Trophoblast cell (in vitro differentiated cells and primary cell): ENCODE measurements around the gene GLMP.
A peak's percentile ranks its signal among the peaks of the same experiment; 100 is the strongest.

Experiments used
- DNase-seq, 2 donors: peaks; one replicate each; pipeline ENCODE4 v3.0.0-alpha.2; 2016
- H2AFZ ChIP-seq: 2 replicates; pipeline ENCODE4 v1.6.1; 2013; ENCODE audit warnings: low read length, moderate library complexity, mild to moderate bottlenecking; ENCODE audit not compliant: insufficient read depth, poor library complexity
- H2AK5ac ChIP-seq: 2 replicates; pipeline ENCODE4 v1.6.1; 2013; ENCODE audit warnings: mild to moderate bottlenecking, low read length
- H2BK120ac ChIP-seq: 2 replicates; pipeline ENCODE4 v1.6.1; 2013; ENCODE audit warnings: low read length, mild to moderate bottlenecking, moderate library complexity; ENCODE audit not compliant: insufficient read depth, poor library complexity
- H2BK12ac ChIP-seq: 2 replicates; pipeline ENCODE4 v1.6.1; 2013; ENCODE audit warnings: mild to moderate bottlenecking, low read length, moderate library complexity
- H2BK5ac ChIP-seq: 2 replicates; pipeline ENCODE4 v1.6.1; 2013; ENCODE audit warnings: low read length, low read depth, moderate library complexity, mild to moderate bottlenecking; ENCODE audit not compliant: poor library complexity
- H3K14ac ChIP-seq: 2 replicates; pipeline ENCODE4 v1.6.1; 2013; ENCODE audit warnings: mild to moderate bottlenecking, low read length
- H3K18ac ChIP-seq: 2 replicates; pipeline ENCODE4 v1.6.1; 2013; ENCODE audit warnings: mild to moderate bottlenecking, low read length
- H3K23ac ChIP-seq: 2 replicates; pipeline ENCODE4 v1.6.1; 2013; ENCODE audit warnings: low read length
- H3K27ac ChIP-seq: 2 replicates; pipeline ENCODE4 v1.5.1; 2013; ENCODE audit warnings: low read depth, mild to moderate bottlenecking, inconsistent platforms, low read length, moderate library complexity
- H3K27me3 ChIP-seq: 2 replicates; pipeline ENCODE4 v1.6.1; 2013; ENCODE audit warnings: inconsistent platforms, mild to moderate bottlenecking, low read length, moderate library complexity; ENCODE audit not compliant: insufficient read depth
- H3K36me3 ChIP-seq, 2 experiments: 1 replicate in 1 of 2; 2 replicates in 1 of 2; pipeline ENCODE4 v1.6.1; 2013; ENCODE audit warnings: low read length in 2 of 2, mild to moderate bottlenecking in 2 of 2, moderate library complexity in 1 of 2; ENCODE audit not compliant: insufficient read depth in 2 of 2, control insufficient read depth in 1 of 2
- H3K4ac ChIP-seq: 2 replicates; pipeline ENCODE4 v1.6.1; 2013; ENCODE audit warnings: low read depth, mild to moderate bottlenecking, low read length, moderate library complexity
- H3K4me1 ChIP-seq, 2 experiments: 1 replicate in 1 of 2; 2 replicates in 1 of 2; pipeline ENCODE4 v1.6.1; 2013; ENCODE audit warnings: low read length in 2 of 2, mild to moderate bottlenecking in 2 of 2, moderate library complexity in 1 of 2; ENCODE audit not compliant: insufficient read depth in 2 of 2, control insufficient read depth in 1 of 2
- H3K4me2 ChIP-seq: 2 replicates; pipeline ENCODE4 v1.6.1; 2013; ENCODE audit warnings: inconsistent platforms, mild to moderate bottlenecking, low read length, moderate library complexity
- H3K4me3 ChIP-seq: 2 replicates; pipeline ENCODE4 v1.5.1; 2013; ENCODE audit warnings: mild to moderate bottlenecking, low read depth, low read length, inconsistent platforms
- H3K79me1 ChIP-seq: one replicate; pipeline ENCODE4 v1.6.1; 2013; ENCODE audit warnings: low read length
- H3K79me2 ChIP-seq: 2 replicates; pipeline ENCODE4 v1.6.1; 2013; ENCODE audit warnings: low read length, mild to moderate bottlenecking; ENCODE audit not compliant: control insufficient read depth, insufficient read depth, poor library complexity
- H3K9ac ChIP-seq: 2 replicates; pipeline ENCODE4 v1.6.1; 2013; ENCODE audit warnings: mild to moderate bottlenecking, low read length
- H3K9me3 ChIP-seq: 2 replicates; pipeline ENCODE4 v1.6.1; 2013; ENCODE audit warnings: low read depth, mild to moderate bottlenecking, control low read depth, inconsistent platforms, low read length; ENCODE audit not compliant: insufficient read depth
- H4K12ac ChIP-seq: 2 replicates; pipeline ENCODE4 v1.6.1; 2013; ENCODE audit warnings: low read depth, mild to moderate bottlenecking, low read length, moderate library complexity
- H4K8ac ChIP-seq: 2 replicates; pipeline ENCODE4 v1.6.1; 2013; ENCODE audit warnings: low read depth, mild to moderate bottlenecking, low read length, moderate library complexity
- H4K91ac ChIP-seq: one replicate; pipeline ENCODE4 v1.6.1; 2013; ENCODE audit warnings: low read depth, mild to moderate bottlenecking, low read length, moderate library complexity
- WGBS: extraction: QIAGEN DNeasy Blood & Tissue Kit; methylation state at CpG from one replicate; pipeline ENCODE4 v1.1.7; 2013; ENCODE audit warnings: missing lambda C conversion rate; ENCODE audit not compliant: insufficient read length, insufficient coverage; ENCODE audit errors: extremely low coverage; 5-methylcytosine and 5-hydroxymethylcytosine counted together

Gene GLMP

DNA sequence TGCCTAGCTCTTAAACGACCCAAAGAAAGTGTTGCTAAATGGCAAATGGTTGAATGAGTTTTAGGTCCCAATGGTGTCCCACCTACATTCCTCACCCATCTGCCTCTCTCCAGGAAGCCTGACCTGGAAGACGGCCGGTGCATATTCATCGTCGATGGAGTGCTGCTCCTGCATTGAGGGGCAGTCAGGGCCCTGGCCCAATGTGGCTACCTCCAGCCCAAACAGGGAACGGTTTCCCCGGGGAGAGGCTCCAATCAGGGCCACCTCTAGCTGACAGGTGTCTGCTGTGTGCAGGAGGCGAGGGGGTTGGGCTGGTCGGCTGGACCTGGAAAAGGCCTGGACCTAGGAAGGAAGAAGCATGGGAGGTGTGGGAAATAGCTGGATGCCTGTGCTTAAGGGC is 1.6 kb downstream of the GLMP start:
- H2BK12ac ChIP-seq: no peak overlapping the region
- H3K9me3 ChIP-seq: no peaks in the 10 kb centered on the region
- H3K79me1 ChIP-seq: peaks cover 7% of the 10 kb centered on the region
- H3K4me3 ChIP-seq: no peak overlapping the region
- peaks cover 12 to 13% of the 10 kb centered on the region in 2 experiments for H3K36me3 ChIP-seq
- H4K8ac ChIP-seq: no peak overlapping the region
- H3K27ac ChIP-seq: no peak overlapping the region
- peaks cover 7 to 9% of the 10 kb centered on the region in 2 experiments for H3K4me1 ChIP-seq
- no peak overlapping the region for H3K9ac ChIP-seq
- WGBS: no CpG with 5 or more reads among the region's 9 CpGs
- no peak for DNase-seq
- no peak overlapping the region for H2AFZ ChIP-seq
- no peak overlapping the region for H3K14ac ChIP-seq
- no peak overlapping the region for H4K12ac ChIP-seq
- no peaks in the 10 kb centered on the region for H3K27me3 ChIP-seq
- H2AK5ac ChIP-seq: no peak overlapping the region
- H3K18ac ChIP-seq: no peak overlapping the region
- no peak overlapping the region for H4K91ac ChIP-seq
- H3K23ac ChIP-seq: no peak overlapping the region
- H2BK120ac ChIP-seq: no peak overlapping the region
- H2BK5ac ChIP-seq: no peak overlapping the region
- H3K4ac ChIP-seq: no peak overlapping the region
- H3K4me2 ChIP-seq: no peak overlapping the region
- H3K79me2 ChIP-seq: peaks cover 7% of the 10 kb centered on the region

DNA sequence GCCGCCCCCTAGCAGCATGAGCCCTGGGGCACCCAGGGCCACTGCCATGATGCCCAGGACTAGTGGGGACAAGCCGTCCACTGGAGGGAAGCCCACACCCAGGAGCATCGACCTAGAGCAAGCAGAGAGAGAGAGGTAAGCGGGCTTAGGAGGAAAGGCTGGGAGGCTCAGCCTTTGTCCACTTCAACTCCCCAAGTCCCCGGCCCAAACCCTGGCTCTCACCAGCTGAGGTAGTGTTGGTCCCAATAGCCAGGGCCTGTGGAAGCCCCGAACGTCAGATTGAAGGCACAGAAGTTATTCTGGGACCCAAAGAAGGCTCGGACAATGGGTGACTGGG is 2.4 kb downstream of the GLMP start:
- H4K8ac ChIP-seq: no peak overlapping the region
- no peaks in the 10 kb centered on the region for H3K9me3 ChIP-seq
- H2BK120ac ChIP-seq: no peak overlapping the region
- H3K79me1 ChIP-seq: peaks cover 7% of the 10 kb centered on the region
- H2BK5ac ChIP-seq: no peak overlapping the region
- H4K12ac ChIP-seq: no peak overlapping the region
- no peak overlapping the region for H3K4ac ChIP-seq
- no CpG with 5 or more reads among the region's 8 CpGs for WGBS
- H3K36me3 ChIP-seq: peaks cover 12 to 13% of the 10 kb centered on the region in 2 experiments
- H3K4me2 ChIP-seq: no peak overlapping the region
- H3K9ac ChIP-seq: no peak overlapping the region
- H2AK5ac ChIP-seq: no peak overlapping the region
- H3K27ac ChIP-seq: no peak overlapping the region
- no peak overlapping the region for H3K4me3 ChIP-seq
- peaks cover 7 to 9% of the 10 kb centered on the region in 2 experiments for H3K4me1 ChIP-seq
- peaks cover 7% of the 10 kb centered on the region for H3K79me2 ChIP-seq
- no peak overlapping the region for H4K91ac ChIP-seq
- no peak overlapping the region for H3K23ac ChIP-seq
- no peak overlapping the region for H2BK12ac ChIP-seq
- H3K14ac ChIP-seq: no peak overlapping the region
- no peak for DNase-seq
- no peak overlapping the region for H3K18ac ChIP-seq
- no peaks in the 10 kb centered on the region for H3K27me3 ChIP-seq
- no peak overlapping the region for H2AFZ ChIP-seq

DNA sequence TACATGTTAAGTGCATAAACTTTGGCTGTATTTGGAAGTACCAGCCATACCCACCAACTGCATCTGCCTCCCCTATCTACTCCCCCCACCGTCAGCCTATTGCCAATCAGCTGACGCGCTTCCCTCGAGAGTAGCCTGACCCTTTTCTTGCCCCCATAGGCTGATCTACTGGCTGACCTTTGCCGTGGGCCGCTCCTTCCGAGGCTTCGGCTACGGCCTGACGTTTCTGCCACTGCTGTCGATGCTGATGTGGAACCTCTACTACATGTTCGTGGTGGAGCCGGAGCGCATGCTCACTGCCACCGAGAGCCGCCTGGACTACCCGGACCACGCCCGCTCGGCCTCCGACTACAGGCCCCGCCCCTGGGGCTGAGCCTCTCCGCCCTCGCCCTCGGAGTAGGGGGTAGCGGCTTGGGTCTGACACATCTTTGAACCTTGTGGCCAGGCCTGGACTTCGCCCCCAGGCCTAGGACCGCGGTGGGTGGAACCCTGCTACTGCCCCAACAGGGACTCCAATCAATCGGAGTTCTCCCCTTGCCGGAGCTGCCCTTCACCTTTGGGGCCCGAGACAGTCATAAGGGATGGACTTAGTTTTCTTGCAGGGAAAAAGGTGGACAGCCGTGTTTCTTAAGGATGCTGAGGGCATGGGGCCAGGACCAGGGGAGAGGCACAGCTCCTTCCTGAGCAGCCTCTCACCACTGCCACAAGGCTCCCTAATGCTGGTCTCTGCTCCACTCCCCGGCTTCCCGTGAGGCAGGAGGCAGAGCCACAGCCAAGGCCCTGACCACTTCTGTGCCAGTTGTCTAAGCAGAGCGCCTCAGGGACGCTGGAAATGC is 4.0 kb downstream of the GLMP start:
- WGBS: no CpG with 5 or more reads among the region's 37 CpGs
- no peak overlapping the region for H3K18ac ChIP-seq
- peaks cover 7% of the 10 kb centered on the region for H3K79me2 ChIP-seq
- no peak overlapping the region for H3K4ac ChIP-seq
- no peak overlapping the region for H3K23ac ChIP-seq
- H3K36me3 ChIP-seq: peaks cover 12 to 13% of the 10 kb centered on the region in 2 experiments
- no peaks in the 10 kb centered on the region for H3K9me3 ChIP-seq
- H3K79me1 ChIP-seq: peaks cover 7% of the 10 kb centered on the region
- no peak overlapping the region for H2BK5ac ChIP-seq
- H3K4me1 ChIP-seq: peaks cover 7 to 9% of the 10 kb centered on the region in 2 experiments
- no peak overlapping the region for H2BK120ac ChIP-seq
- peak overlapping the region; percentile 4 for H4K12ac ChIP-seq
- H3K27ac ChIP-seq: no peak overlapping the region
- peak; percentile 85 to 87 for DNase-seq
- peak overlapping the region; percentile 3 for H4K91ac ChIP-seq
- no peak overlapping the region for H2BK12ac ChIP-seq
- peak overlapping the region; percentile 58 for H3K14ac ChIP-seq
- peak overlapping the region; percentile 65 for H3K4me2 ChIP-seq
- peak overlapping the region; percentile 69 for H3K4me3 ChIP-seq
- peak overlapping the region; percentile 16 for H4K8ac ChIP-seq
- peak overlapping the region; percentile 32 for H2AFZ ChIP-seq
- H3K9ac ChIP-seq: peak overlapping the region; percentile 17
- H3K27me3 ChIP-seq: no peaks in the 10 kb centered on the region
- H2AK5ac ChIP-seq: peak overlapping the region; percentile 21

DNA sequence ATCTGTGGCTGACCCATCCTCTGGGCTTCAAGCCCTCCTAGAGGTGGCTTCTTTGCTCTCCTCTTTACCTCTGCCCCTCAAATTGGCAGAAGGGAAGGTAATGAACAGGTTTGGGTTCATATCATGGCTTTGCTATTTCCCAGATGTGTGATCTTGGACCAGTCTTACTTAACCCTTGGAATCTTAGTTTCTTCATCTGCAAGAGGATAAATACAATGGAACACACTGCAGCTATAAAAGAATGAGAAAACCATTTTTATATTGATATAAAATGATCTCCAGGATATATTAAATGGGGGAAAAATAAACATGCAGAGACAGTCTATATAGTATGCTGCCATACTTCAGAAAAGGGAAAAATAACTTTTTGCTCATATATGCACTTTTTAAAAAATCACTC is 5.6 kb downstream of the GLMP start:
- Histone ChIP-seq H4K91ac (no peak overlapping the region), H3K9me3 (no peaks in the 10 kb centered on the region), H2AK5ac (no peak overlapping the region), H3K27me3 (no peaks in the 10 kb centered on the region), H3K4me3 (no peak overlapping the region), H3K27ac (no peak overlapping the region), H3K14ac (no peak overlapping the region), H3K18ac (no peak overlapping the region), H2BK12ac (no peak overlapping the region), H3K4me1 (peaks cover 3 to 5% of the 10 kb centered on the region in 2 experiments), H2AFZ (no peak overlapping the region), H3K23ac (no peak overlapping the region), H3K79me2 (peaks cover 2% of the 10 kb centered on the region), H3K79me1 (peaks cover 4% of the 10 kb centered on the region), H3K4me2 (no peak overlapping the region), H3K36me3 (peaks cover 13 to 18% of the 10 kb centered on the region in 2 experiments), H3K4ac (no peak overlapping the region), H4K12ac (no peak overlapping the region), H4K8ac (no peak overlapping the region), H2BK120ac (no peak overlapping the region), H2BK5ac (no peak overlapping the region), H3K9ac (no peak overlapping the region)
- DNase-seq: no peak
